Mesothelial cell of epicardium (in vitro differentiated cells): ENCODE results near the gene SIX5. TPM values are rescaled to one million over a fixed set of nuclear protein-coding genes. Genes with fewer than 3 reads are reported as not detected.
A peak's percentile ranks its signal among the peaks of the same experiment; 100 is the strongest.
"Not testable (repeated sequence)": the region's sequence is repeated elsewhere in the genome, so short reads cannot be mapped to it uniquely, and the experiment has no call there.

Experiments used
- DNase-seq, 2 experiments: peaks; one replicate each; pipeline ENCODE4 v3.0.0; 2021; ENCODE audit warnings: low spot score in 2 of 2; ENCODE audit not compliant: unreplicated experiment in 2 of 2
- H3K27ac Mint-ChIP-seq: 2 replicates; pipeline ENCODE4 v1.8.0; 2021; ENCODE audit warnings: mixed read lengths
- H3K27me3 Mint-ChIP-seq: 2 replicates; pipeline ENCODE4 v1.8.0; 2021; ENCODE audit warnings: low read depth, mixed read lengths
- H3K36me3 Mint-ChIP-seq: 2 replicates; pipeline ENCODE4 v1.8.0; 2021; ENCODE audit warnings: mixed read lengths
- H3K4me1 Mint-ChIP-seq: 2 replicates; pipeline ENCODE4 v1.8.0; 2021; ENCODE audit warnings: mixed read lengths
- H3K4me3 Mint-ChIP-seq: 2 replicates; pipeline ENCODE4 v1.8.0; 2021; ENCODE audit warnings: mild to moderate bottlenecking, moderate library complexity, mixed read lengths
- H3K9me3 Mint-ChIP-seq: 2 replicates; pipeline ENCODE4 v1.8.0; 2021; ENCODE audit warnings: mixed read lengths
- CTCF ChIP-seq: fragments of 200-600 bp; sonication (generic); IDR thresholded peaks from one replicate; pipeline ENCODE4 v1.5.0; 2021; ENCODE audit warnings: antibody characterized with exemption; ENCODE audit not compliant: unreplicated experiment
- total RNA-seq: library from RNA; stranded (reverse); gene quantifications from 3 replicates; pipeline ENCODE4 v1.2.1, GENCODE V29; 2021

The SIX5 gene
- total RNA-seq, 1 donor from 2014 or later, result 50.3 TPM

- Mint-ChIP-seq H3K9me3 (no peaks in the 10 kb centered on the region), H3K27ac (no peak overlapping the region), H3K4me1 (no peaks in the 10 kb centered on the region), H3K36me3 (no peaks in the 10 kb centered on the region), H3K27me3 (peaks cover 2% of the 10 kb centered on the region), H3K4me3 (no peak overlapping the region)
- DNase-seq, result no peak
- no peak for TF ChIP-seq CTCF
Observed at GRCh38 chr19:45742969-45743368, 26.1 kb downstream of the SIX5 start.

GRCh38 chr19:45739498-45740439, 29.3 kb downstream of the SIX5 start:
- no peaks in the 10 kb centered on the region for H3K27me3 Mint-ChIP-seq
- no peak for TF ChIP-seq CTCF
- no peaks in the 10 kb centered on the region for H3K9me3 Mint-ChIP-seq
- no peak for DNase-seq
- no peaks in the 10 kb centered on the region for H3K4me1 Mint-ChIP-seq
- H3K27ac Mint-ChIP-seq, result no peak overlapping the region
- H3K36me3 Mint-ChIP-seq, result no peaks in the 10 kb centered on the region
- H3K4me3 Mint-ChIP-seq, result no peak overlapping the region

GRCh38 chr19:45733160-45733810, 35.8 kb downstream of the SIX5 start, which contains the start of gene MEIOSIN:
Gene MEIOSIN (plus strand): TSS chr19:45733439. CDS start chr19:45735377, 1,938 bp downstream.
- no peak within 1 kb of the TSS for H3K27ac Mint-ChIP-seq

GRCh38 chr19:45730368-45731288, 38.4 kb downstream of the SIX5 start, which contains the start of gene FBXO46:
Gene FBXO46 (minus strand): TSS chr19:45730896. CDS start chr19:45713495, 17,401 bp downstream.
- Mint-ChIP-seq H3K27me3 (no peaks in the 10 kb centered on the region), H3K9me3 (no peaks in the 10 kb centered on the region), H3K4me3 (peak within 1 kb of the TSS; percentile 89), H3K27ac (peak within 1 kb of the TSS; percentile 76), H3K36me3 (no peaks in the 10 kb centered on the region), H3K4me1 (peaks cover 14% of the 10 kb centered on the region)
- TF ChIP-seq CTCF, result no peak
- DNase-seq, result peak; percentile 91 to 93

More at GRCh38 chr19:45733160-45733810, 35.8 kb downstream of the SIX5 start, which contains the start of gene MEIOSIN:
- no peak for TF ChIP-seq CTCF
- H3K4me3 Mint-ChIP-seq, result no peak within 1 kb of the TSS
- no peaks in the 10 kb centered on the region for H3K27me3 Mint-ChIP-seq
- H3K36me3 Mint-ChIP-seq, result no peaks in the 10 kb centered on the region
- DNase-seq, result no peak
- no peaks in the 10 kb centered on the region for H3K9me3 Mint-ChIP-seq
- H3K4me1 Mint-ChIP-seq, result peaks cover 14% of the 10 kb centered on the region

GRCh38 chr19:45729800-45730290, 39.2 kb downstream of the SIX5 start:
- no peak for DNase-seq
- Mint-ChIP-seq H3K27ac (peak overlapping the region; percentile 76), H3K9me3 (no peaks in the 10 kb centered on the region), H3K4me1 (peaks cover 14% of the 10 kb centered on the region), H3K27me3 (no peaks in the 10 kb centered on the region), H3K36me3 (no peaks in the 10 kb centered on the region), H3K4me3 (peak overlapping the region; percentile 89)
- no peak for TF ChIP-seq CTCF

- H3K4me1 Mint-ChIP-seq, result peaks cover 14% of the 10 kb centered on the region
- not testable (repeated sequence) for H3K27ac Mint-ChIP-seq, DNase-seq, H3K27me3 Mint-ChIP-seq, H3K9me3 Mint-ChIP-seq, H3K36me3 Mint-ChIP-seq, H3K4me3 Mint-ChIP-seq
Observed at GRCh38 chr19:45728683-45729082, 40.4 kb downstream of the SIX5 start.

- H3K27me3 Mint-ChIP-seq, DNase-seq, H3K4me3 Mint-ChIP-seq, H3K27ac Mint-ChIP-seq, H3K9me3 Mint-ChIP-seq: not testable (repeated sequence)
- H3K4me1 Mint-ChIP-seq, result peaks cover 24% of the 10 kb centered on the region
- H3K36me3 Mint-ChIP-seq, result peaks cover 14% of the 10 kb centered on the region
Observed at GRCh38 chr19:45720065-45720464, 49.0 kb downstream of the SIX5 start.
